Stimulated activated memory B cell treated with anti-CD40 and anti-IgM and Interleukin-4, amounts not matched to agents 10 μg/mL and 1 μg/mL and 100 μg/mL, for 72 hours (primary cell): ENCODE data around the gene METTL14.
A peak's percentile ranks its signal among the peaks of the same experiment; 100 is the strongest.

Source experiments
- ATAC-seq: fragments of 150-1000 bp; cut with Tn5 transposase; 2 replicates; pipeline ENCODE4 v1.10.0; 2021
- H3K27ac Mint-ChIP-seq: one replicate; pipeline ENCODE4 v1.8.0; 2022; ENCODE audit warnings: mild to moderate bottlenecking, mixed read lengths
- H3K27me3 Mint-ChIP-seq: one replicate; pipeline ENCODE4 v1.8.0; 2022; ENCODE audit warnings: mixed read lengths
- H3K36me3 Mint-ChIP-seq: one replicate; pipeline ENCODE4 v1.8.0; 2022; ENCODE audit warnings: mixed read lengths
- H3K4me1 Mint-ChIP-seq: one replicate; pipeline ENCODE4 v1.8.0; 2022; ENCODE audit warnings: mixed read lengths
- H3K4me3 Mint-ChIP-seq: one replicate; pipeline ENCODE4 v1.8.0; 2022; ENCODE audit warnings: mild to moderate bottlenecking, moderate library complexity, mixed read lengths
- H3K9me3 Mint-ChIP-seq: one replicate; pipeline ENCODE4 v1.8.0; 2022; ENCODE audit warnings: mixed read lengths

METTL14 gene

DNA sequence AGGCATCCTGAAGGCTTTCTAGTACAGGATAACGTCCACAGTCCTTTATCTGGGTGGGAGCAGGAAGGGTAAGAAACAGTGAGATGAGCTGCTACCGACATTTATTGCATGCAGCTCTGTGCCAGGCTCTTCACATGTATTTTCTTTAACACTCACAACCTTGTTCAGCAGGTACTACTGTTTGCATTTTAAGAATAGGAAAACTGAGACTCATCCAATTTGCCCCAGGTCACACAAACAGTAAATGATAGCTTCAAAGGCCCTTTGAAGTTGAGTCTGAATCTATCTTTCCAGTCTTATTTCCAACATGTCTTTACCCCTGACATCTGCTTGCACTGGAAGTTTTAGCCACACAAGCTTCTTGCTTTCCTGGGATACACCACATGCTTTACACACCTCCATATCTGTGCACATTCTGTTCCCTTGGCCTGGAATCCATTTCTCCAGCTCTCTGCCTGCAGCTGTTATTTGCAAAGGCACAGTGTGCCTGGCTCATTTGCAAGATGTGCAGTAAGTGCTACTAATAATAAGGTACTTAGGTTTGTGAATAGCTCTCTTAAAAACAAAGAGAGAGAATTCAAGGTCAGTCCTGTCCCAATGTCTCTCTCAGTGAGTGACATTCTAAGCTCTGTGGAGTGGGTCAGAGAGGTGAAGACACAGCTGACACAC lies 61.2 kb downstream of the METTL14 start:
- Mint-ChIP-seq H3K27me3 (no peaks in the 10 kb centered on the region), H3K9me3 (no peaks in the 10 kb centered on the region), H3K36me3 (peaks cover 23% of the 10 kb centered on the region), H3K4me1 (no peaks in the 10 kb centered on the region), H3K27ac (no peak overlapping the region), H3K4me3 (no peak overlapping the region)
- ATAC-seq = no peak

DNA sequence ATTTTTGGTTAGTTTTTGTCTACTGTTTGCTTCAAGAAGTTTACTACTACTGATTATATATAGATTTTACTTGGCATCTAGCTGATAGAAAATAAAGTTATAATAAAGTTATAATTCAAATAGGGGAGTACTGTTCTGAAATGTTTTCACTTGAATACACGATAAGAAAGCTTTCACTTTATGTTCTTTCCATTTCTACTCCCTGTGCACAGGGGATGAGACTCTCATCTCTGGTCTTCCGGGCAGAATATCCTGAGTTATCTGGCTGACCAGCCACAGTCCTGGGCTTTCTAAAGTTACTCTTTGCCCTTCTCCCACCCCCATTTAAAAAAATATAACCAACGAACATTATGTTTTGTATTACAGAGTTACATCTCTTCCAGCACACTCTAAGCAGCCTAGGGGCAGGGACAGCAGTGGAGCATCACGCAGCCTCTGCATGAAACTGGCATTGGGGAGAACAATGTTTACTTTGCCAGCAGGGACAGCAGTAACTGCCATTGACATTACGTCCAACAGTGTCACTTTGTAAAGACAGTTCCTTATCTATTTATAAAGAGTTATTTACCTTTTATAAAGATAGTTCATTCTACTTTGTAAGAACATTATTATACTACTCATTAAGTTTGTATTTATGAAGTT lies 64.3 kb downstream of the METTL14 start:
- H3K27ac Mint-ChIP-seq = no peak overlapping the region
- peaks cover 19% of the 10 kb centered on the region for H3K36me3 Mint-ChIP-seq
- H3K4me1 Mint-ChIP-seq = no peaks in the 10 kb centered on the region
- no peaks in the 10 kb centered on the region for H3K27me3 Mint-ChIP-seq
- H3K4me3 Mint-ChIP-seq = no peak overlapping the region
- ATAC-seq = no peak
- no peaks in the 10 kb centered on the region for H3K9me3 Mint-ChIP-seq

DNA sequence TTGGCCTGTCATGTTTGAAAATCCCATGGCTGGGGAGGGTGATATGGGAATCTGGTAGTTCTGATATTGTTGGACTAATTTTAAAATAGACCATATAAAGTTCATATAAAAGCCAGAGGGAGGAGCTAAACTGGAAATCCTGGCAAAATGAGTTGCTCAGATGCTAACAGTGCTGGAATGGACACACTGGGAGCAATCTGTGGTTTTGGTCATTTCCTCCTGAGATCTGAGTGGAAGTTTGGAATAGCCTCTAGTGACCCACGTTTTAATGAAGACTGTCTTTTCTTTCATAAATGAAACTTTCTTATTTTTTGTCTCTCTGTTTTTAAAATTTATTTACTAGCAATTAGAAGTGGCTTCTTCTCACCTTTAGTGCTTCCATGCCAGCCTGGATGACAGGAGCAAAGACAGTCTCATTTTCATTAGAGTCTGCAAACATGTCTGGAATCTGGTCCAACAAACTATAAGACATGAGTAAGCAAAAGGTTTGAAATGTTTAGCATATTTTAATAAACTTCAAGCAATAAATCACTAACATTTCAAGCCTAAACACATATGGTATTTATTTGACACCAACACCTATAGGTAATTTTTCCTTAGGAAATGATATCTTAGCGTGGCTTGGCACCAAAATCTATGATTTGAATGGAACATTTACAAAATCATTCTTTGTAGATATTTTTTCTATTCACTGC lies 66.6 kb downstream of the METTL14 start:
- Mint-ChIP-seq H3K4me1 (no peaks in the 10 kb centered on the region), H3K4me3 (no peak overlapping the region), H3K27me3 (no peaks in the 10 kb centered on the region), H3K27ac (no peak overlapping the region), H3K9me3 (no peaks in the 10 kb centered on the region), H3K36me3 (peaks cover 8% of the 10 kb centered on the region)
- ATAC-seq = no peak

DNA sequence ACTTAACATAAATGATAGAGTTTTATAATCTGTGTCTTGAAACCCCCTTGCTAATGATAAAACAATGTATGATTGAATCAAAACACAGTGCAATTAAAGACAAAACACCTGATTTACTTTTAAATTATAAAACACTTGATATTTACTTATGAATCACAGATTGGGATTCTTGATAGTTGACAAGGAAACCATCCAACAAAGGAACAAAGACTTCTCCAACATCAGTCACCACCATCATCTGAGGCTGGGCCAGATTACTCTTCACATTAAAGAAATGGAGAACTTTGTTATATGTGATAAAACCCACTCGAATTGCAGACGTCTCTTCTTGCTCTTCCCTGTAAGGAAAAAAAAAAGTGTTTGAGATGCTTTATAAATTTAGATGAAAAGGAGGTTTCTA lies 67.4 kb downstream of the METTL14 start:
- H3K9me3 Mint-ChIP-seq = no peaks in the 10 kb centered on the region
- ATAC-seq = no peak
- no peak overlapping the region for H3K27ac Mint-ChIP-seq
- H3K4me1 Mint-ChIP-seq = no peaks in the 10 kb centered on the region
- no peaks in the 10 kb centered on the region for H3K27me3 Mint-ChIP-seq
- peaks cover 15% of the 10 kb centered on the region for H3K36me3 Mint-ChIP-seq
- H3K4me3 Mint-ChIP-seq = no peak overlapping the region

DNA sequence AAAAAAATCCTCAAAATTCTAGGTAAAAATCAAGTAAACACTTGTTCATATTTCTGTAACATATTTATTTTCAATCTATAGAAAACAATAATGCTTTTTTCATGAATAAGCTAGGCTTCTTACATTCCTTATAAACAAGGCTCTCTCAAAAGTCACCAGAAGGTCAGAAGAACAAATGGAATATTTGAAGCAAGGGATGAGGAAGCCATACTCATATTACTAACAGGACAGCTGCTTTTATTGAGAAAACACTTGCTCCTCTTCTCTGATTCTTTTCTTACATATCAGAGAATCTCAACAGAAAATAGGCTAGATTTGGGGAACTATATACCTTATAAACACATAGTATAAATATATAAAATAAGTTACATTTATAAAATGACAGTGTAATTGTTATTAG lies 67.9 kb downstream of the METTL14 start:
- H3K27ac Mint-ChIP-seq = no peak overlapping the region
- H3K36me3 Mint-ChIP-seq = peaks cover 16% of the 10 kb centered on the region
- ATAC-seq = no peak
- no peak overlapping the region for H3K4me3 Mint-ChIP-seq
- no peaks in the 10 kb centered on the region for H3K27me3 Mint-ChIP-seq
- no peaks in the 10 kb centered on the region for H3K9me3 Mint-ChIP-seq
- no peaks in the 10 kb centered on the region for H3K4me1 Mint-ChIP-seq

GRCh38 chr4:118753685-118754084 lies 68.5 kb downstream of the METTL14 start:
- Mint-ChIP-seq H3K27me3 (no peaks in the 10 kb centered on the region), H3K9me3 (no peaks in the 10 kb centered on the region), H3K36me3 (peaks cover 16% of the 10 kb centered on the region), H3K27ac (no peak overlapping the region), H3K4me3 (no peak overlapping the region), H3K4me1 (no peaks in the 10 kb centered on the region)
- no peak for ATAC-seq

DNA sequence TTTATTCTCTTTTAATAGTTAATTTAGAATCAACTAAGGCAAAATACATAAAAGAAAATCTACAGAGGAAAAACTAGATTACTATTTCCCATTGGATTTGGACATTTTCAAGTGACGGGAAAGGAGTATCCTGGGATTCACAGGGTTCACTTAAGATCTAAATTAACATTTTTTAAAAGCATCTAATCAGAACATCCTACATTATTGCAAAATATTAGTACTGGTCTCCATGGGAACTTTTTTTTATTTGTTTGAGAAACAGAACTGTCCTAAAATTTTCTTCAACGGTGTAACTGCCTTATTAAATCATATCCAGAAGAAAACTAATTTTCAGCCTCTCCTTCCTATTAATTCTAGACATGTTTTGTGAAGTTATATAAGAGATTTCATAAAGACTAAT lies 69.7 kb downstream of the METTL14 start:
- H3K36me3 Mint-ChIP-seq = peaks cover 26% of the 10 kb centered on the region

DNA sequence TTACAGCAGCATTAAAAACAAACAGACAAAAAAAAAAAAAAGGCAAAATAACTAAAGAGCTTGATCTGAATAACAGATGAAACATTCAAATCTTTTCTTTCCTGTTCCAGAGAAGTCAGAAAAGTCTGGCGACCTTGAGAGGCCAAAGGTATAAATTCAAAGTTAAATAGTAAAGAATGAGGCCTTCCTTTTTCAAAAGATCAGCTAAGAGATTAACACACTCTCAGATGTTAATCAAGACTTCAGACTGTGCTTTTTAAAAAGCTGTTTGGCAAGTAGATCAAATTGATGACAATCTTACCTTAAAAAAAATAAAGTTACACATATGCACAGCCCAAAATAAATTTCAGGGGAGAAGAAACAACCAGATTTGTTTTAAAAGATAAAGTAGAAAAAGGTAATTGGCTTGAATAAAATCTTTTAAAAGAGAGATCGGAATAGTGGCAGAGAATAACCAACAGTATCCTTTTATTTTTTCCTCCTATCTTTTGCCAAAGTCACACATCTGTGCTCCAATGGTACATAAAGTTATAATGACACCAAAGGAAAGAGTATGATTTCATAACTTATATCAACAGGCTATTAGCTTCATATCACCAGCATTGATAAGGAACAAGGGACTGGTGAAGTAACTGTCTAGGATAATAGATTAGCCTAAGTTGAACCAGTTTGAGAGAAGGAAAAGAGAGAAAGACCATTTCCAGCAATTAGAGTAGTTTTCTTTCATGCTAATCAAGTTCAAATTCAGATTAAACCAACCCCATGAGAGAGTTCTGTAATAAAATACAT lies 70.4 kb downstream of the METTL14 start:
- H3K4me1 Mint-ChIP-seq = peaks cover 17% of the 10 kb centered on the region
- no peaks in the 10 kb centered on the region for H3K27me3 Mint-ChIP-seq
- H3K36me3 Mint-ChIP-seq = peaks cover 32% of the 10 kb centered on the region
- H3K27ac Mint-ChIP-seq = peak overlapping the region; percentile 32
- no peak overlapping the region for H3K4me3 Mint-ChIP-seq
- no peak for ATAC-seq
- H3K9me3 Mint-ChIP-seq = no peaks in the 10 kb centered on the region

More for the DNA sequence above, 69.7 kb downstream of the METTL14 start:
- no peak for ATAC-seq
- Mint-ChIP-seq H3K4me3 (no peak overlapping the region), H3K27ac (no peak overlapping the region), H3K27me3 (no peaks in the 10 kb centered on the region), H3K9me3 (no peaks in the 10 kb centered on the region), H3K4me1 (peaks cover 10% of the 10 kb centered on the region)

DNA sequence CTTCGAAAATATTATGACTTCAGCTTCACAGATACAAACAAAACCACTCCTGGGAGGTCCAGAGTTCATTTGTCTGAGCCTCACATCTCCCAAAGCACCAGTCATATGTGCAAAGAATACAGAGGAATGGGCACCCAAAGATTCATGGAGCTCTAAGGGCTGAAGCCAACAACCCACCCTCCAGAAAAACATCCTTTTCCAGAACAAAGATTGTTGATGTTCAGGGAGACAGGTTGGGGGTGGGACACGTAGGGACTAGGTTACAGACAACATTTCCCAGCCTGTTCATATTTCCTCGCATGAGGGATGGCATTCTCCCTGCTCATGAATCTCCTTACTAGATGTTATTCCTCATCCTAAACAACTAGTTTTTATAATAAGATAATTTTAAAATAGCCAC lies 71.2 kb downstream of the METTL14 start:
- Mint-ChIP-seq H3K9me3 (no peaks in the 10 kb centered on the region), H3K27me3 (no peaks in the 10 kb centered on the region), H3K4me3 (no peak overlapping the region), H3K27ac (peak overlapping the region; percentile 32), H3K36me3 (peaks cover 28% of the 10 kb centered on the region), H3K4me1 (peaks cover 24% of the 10 kb centered on the region)
- no peak for ATAC-seq

DNA sequence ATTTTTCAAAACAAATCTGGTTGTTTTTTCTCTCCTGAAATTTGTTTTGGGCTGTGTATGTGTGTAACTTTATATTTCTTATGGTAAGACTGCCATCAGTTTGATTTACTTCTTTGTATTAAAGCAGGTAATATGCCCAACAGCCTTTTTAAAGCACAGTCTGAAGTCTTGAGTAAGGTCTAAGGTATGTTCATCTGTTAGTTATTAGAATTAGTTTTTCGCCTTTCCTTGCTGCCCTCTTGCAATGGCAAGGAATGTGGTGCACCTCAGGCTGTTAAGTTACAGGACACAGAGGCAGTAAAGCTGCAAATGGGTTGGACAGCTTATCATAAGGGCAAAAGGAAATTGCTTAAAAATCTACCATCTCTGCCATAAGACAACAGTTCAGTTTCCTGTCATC lies 71.8 kb downstream of the METTL14 start:
- Mint-ChIP-seq H3K27ac (no peak overlapping the region), H3K4me1 (peaks cover 24% of the 10 kb centered on the region), H3K27me3 (no peaks in the 10 kb centered on the region), H3K4me3 (no peak overlapping the region), H3K9me3 (no peaks in the 10 kb centered on the region), H3K36me3 (peaks cover 23% of the 10 kb centered on the region)
- ATAC-seq = no peak

DNA sequence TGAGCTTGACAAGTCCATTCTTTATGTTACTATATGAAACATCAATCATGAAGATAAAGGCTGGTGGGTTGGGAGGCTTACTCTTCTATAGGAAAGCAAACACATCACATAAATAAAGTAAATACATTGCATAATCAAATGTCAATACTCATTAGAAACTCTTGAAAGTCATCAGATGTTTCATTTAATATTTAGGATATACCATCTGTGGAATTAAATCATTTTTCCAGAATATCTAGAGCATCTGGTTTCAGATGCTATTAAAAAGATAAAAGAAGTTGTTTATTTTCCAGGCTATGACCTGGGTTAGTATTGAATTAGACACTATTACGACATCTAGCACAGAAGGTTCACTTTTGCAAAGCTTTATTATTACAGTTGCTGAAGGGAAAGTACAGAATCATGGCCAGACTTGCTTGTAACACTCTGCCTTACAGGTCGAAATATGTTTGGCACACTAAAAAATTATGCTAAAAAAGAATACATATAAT lies 72.6 kb downstream of the METTL14 start:
- no peak for ATAC-seq
- peaks cover 23% of the 10 kb centered on the region for H3K36me3 Mint-ChIP-seq
- H3K4me1 Mint-ChIP-seq = peaks cover 24% of the 10 kb centered on the region
- H3K9me3 Mint-ChIP-seq = no peaks in the 10 kb centered on the region
- H3K27me3 Mint-ChIP-seq = no peaks in the 10 kb centered on the region
- no peak overlapping the region for H3K27ac Mint-ChIP-seq
- H3K4me3 Mint-ChIP-seq = no peak overlapping the region

- Mint-ChIP-seq H3K27ac (no peak overlapping the region), H3K4me1 (peaks cover 24% of the 10 kb centered on the region), H3K4me3 (no peak overlapping the region), H3K9me3 (no peaks in the 10 kb centered on the region), H3K27me3 (no peaks in the 10 kb centered on the region), H3K36me3 (peaks cover 23% of the 10 kb centered on the region)
- ATAC-seq = no peak
Observed at GRCh38 chr4:118758293-118758692, 73.1 kb downstream of the METTL14 start.

DNA sequence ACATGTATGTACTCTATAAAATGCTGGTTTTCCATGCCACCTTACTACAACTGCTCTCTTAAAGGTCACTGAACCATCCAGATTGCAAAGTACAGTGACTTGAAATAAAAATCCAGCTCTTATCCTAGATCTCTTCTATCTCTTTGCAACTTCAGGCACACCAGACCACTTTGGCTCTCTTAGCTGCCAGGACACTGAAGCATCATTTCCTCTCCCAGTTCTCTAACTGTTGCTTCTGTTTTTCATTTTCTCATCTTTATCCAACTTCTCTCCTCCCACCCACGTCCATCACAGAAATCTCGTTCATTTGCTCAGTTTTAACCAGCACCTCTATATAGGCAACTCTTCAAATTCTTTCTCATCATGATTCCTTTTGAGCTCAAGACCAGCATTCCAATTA lies 74.3 kb downstream of the METTL14 start:
- Mint-ChIP-seq H3K9me3 (no peaks in the 10 kb centered on the region), H3K4me1 (peaks cover 24% of the 10 kb centered on the region), H3K36me3 (peaks cover 34% of the 10 kb centered on the region), H3K27me3 (no peaks in the 10 kb centered on the region), H3K4me3 (no peak overlapping the region), H3K27ac (peak overlapping the region; percentile 56)
- ATAC-seq = no peak

DNA sequence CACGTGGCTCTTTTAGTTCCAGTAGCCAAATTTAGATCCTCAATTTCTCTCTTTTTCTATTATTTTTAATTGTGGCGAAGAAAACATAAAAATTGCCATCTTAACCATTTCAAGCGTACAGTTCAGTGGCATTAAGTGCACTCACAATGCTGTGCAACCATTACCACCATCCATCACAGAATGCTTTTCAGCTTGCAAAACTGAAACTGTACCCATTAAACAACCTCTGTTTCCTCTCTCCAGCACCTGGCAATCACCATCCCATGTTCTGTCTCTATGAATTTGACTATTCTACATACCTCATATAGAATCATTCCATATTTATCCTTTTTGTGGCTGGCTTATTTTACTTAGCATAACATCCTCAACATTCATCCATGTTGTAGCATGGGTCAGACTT lies 74.9 kb downstream of the METTL14 start:
- no peak overlapping the region for H3K4me3 Mint-ChIP-seq
- peak overlapping the region; percentile 56 for H3K27ac Mint-ChIP-seq
- H3K27me3 Mint-ChIP-seq = no peaks in the 10 kb centered on the region
- H3K36me3 Mint-ChIP-seq = peaks cover 34% of the 10 kb centered on the region
- no peak for ATAC-seq
- H3K4me1 Mint-ChIP-seq = peaks cover 24% of the 10 kb centered on the region
- H3K9me3 Mint-ChIP-seq = no peaks in the 10 kb centered on the region

GRCh38 chr4:118760493-118760892 lies 75.3 kb downstream of the METTL14 start:
- Mint-ChIP-seq H3K9me3 (no peaks in the 10 kb centered on the region), H3K4me1 (peaks cover 24% of the 10 kb centered on the region), H3K27ac (peak overlapping the region; percentile 56), H3K4me3 (no peak overlapping the region), H3K27me3 (no peaks in the 10 kb centered on the region), H3K36me3 (peaks cover 34% of the 10 kb centered on the region)
- peak; percentile 91 for ATAC-seq
